ENCODE results near the gene CEP89.
"Not testable (repeated sequence)": the region's sequence is repeated elsewhere in the genome, so short reads cannot be mapped to it uniquely, and the experiment has no call there.

The CEP89 gene

GRCh38 chr19:32877323-32877912, 94.3 kb downstream of the CEP89 start:
- intact Hi-C loops (cut with micrococcal nuclease): no loop called here
- Mint-ChIP-seq H3K9me3 (no peaks in the 10 kb centered on the region), H3K4me1 (ENCODE audit: low read depth) (no peaks in the 10 kb centered on the region), H3K27me3 (no peaks in the 10 kb centered on the region), H3K4me3 (no peak overlapping the region), H3K27ac (no peak overlapping the region), H3K36me3 (ENCODE audit: low read depth) (peaks cover 33% of the 10 kb centered on the region)

- no peak overlapping the region for H3K27ac Mint-ChIP-seq
- peaks cover 32% of the 10 kb centered on the region for H3K36me3 Mint-ChIP-seq (ENCODE audit: low read depth)
- H3K9me3 Mint-ChIP-seq: no peaks in the 10 kb centered on the region
- H3K4me1 Mint-ChIP-seq (ENCODE audit: low read depth): no peaks in the 10 kb centered on the region
- H3K4me3 Mint-ChIP-seq: no peak overlapping the region
- intact Hi-C loops (cut with micrococcal nuclease): no loop called here
- no peaks in the 10 kb centered on the region for H3K27me3 Mint-ChIP-seq
Observed at GRCh38 chr19:32876919-32877285, 94.9 kb downstream of the CEP89 start.

- Mint-ChIP-seq H3K27ac (no peak overlapping the region), H3K4me1 (ENCODE audit: low read depth) (no peaks in the 10 kb centered on the region), H3K4me3 (no peak overlapping the region), H3K36me3 (ENCODE audit: low read depth) (peaks cover 27% of the 10 kb centered on the region), H3K27me3 (no peaks in the 10 kb centered on the region), H3K9me3 (no peaks in the 10 kb centered on the region)
- intact Hi-C loops (cut with micrococcal nuclease): no loop called here
Observed at GRCh38 chr19:32876236-32876918, 95.4 kb downstream of the CEP89 start.

- no peaks in the 10 kb centered on the region for H3K9me3 Mint-ChIP-seq
- H3K4me3 Mint-ChIP-seq: no peak overlapping the region
- no peaks in the 10 kb centered on the region for H3K27me3 Mint-ChIP-seq
- H3K36me3 Mint-ChIP-seq (ENCODE audit: low read depth): peaks cover 23% of the 10 kb centered on the region
- no peaks in the 10 kb centered on the region for H3K4me1 Mint-ChIP-seq (ENCODE audit: low read depth)
- H3K27ac Mint-ChIP-seq: no peak overlapping the region
- intact Hi-C loops (cut with micrococcal nuclease): no loop called here
Observed at GRCh38 chr19:32875428-32875827, 96.3 kb downstream of the CEP89 start.

GRCh38 chr19:32874605-32875004, 97.2 kb downstream of the CEP89 start:
- H3K27me3 Mint-ChIP-seq: no peaks in the 10 kb centered on the region
- H3K4me3 Mint-ChIP-seq: no peak overlapping the region
- no peaks in the 10 kb centered on the region for H3K4me1 Mint-ChIP-seq (ENCODE audit: low read depth)
- intact Hi-C loops (cut with micrococcal nuclease): no loop called here
- H3K9me3 Mint-ChIP-seq: no peaks in the 10 kb centered on the region
- H3K27ac Mint-ChIP-seq: no peak overlapping the region
- peaks cover 19% of the 10 kb centered on the region for H3K36me3 Mint-ChIP-seq (ENCODE audit: low read depth)

- H3K4me1 Mint-ChIP-seq (ENCODE audit: low read depth): no peaks in the 10 kb centered on the region
- H3K9me3 Mint-ChIP-seq: no peaks in the 10 kb centered on the region
- H3K27ac Mint-ChIP-seq: no peak overlapping the region
- no peaks in the 10 kb centered on the region for H3K27me3 Mint-ChIP-seq
- intact Hi-C loops (cut with micrococcal nuclease): no loop called here
- no peak overlapping the region for H3K4me3 Mint-ChIP-seq
- peaks cover 7% of the 10 kb centered on the region for H3K36me3 Mint-ChIP-seq (ENCODE audit: low read depth)
Observed at GRCh38 chr19:32873247-32873959, 98.4 kb downstream of the CEP89 start.

GRCh38 chr19:32872391-32872790, 99.4 kb downstream of the CEP89 start:
- Mint-ChIP-seq H3K27me3 (no peaks in the 10 kb centered on the region), H3K4me3 (no peak overlapping the region), H3K4me1 (ENCODE audit: low read depth) (no peaks in the 10 kb centered on the region), H3K9me3 (no peaks in the 10 kb centered on the region), H3K36me3 (ENCODE audit: low read depth) (no peaks in the 10 kb centered on the region), H3K27ac (no peak overlapping the region)
- intact Hi-C loops (cut with micrococcal nuclease): no loop called here

- no peak overlapping the region for H3K4me3 Mint-ChIP-seq
- no peaks in the 10 kb centered on the region for H3K4me1 Mint-ChIP-seq (ENCODE audit: low read depth)
- intact Hi-C loops (cut with micrococcal nuclease): no loop called here
- H3K9me3 Mint-ChIP-seq: no peaks in the 10 kb centered on the region
- no peak overlapping the region for H3K27ac Mint-ChIP-seq
- no peaks in the 10 kb centered on the region for H3K36me3 Mint-ChIP-seq (ENCODE audit: low read depth)
- H3K27me3 Mint-ChIP-seq: no peaks in the 10 kb centered on the region
Observed at GRCh38 chr19:32870981-32871451, 100.7 kb downstream of the CEP89 start.

- Mint-ChIP-seq H3K9me3 (no peaks in the 10 kb centered on the region), H3K27ac (no peak overlapping the region), H3K27me3 (no peaks in the 10 kb centered on the region), H3K4me1 (ENCODE audit: low read depth) (no peaks in the 10 kb centered on the region), H3K36me3 (ENCODE audit: low read depth) (no peaks in the 10 kb centered on the region), H3K4me3 (no peak overlapping the region)
- intact Hi-C loops (cut with micrococcal nuclease): no loop called here
Observed at GRCh38 chr19:32869966-32870573, 101.7 kb downstream of the CEP89 start.

GRCh38 chr19:32869369-32869965, 102.3 kb downstream of the CEP89 start, which contains the start of gene SLC7A9:
Gene SLC7A9, minus strand, starts transcription at chr19:32869767. Its CDS starts 1,233 bp downstream, at chr19:32868534.
- no peak within 1 kb of the TSS for H3K4me3 Mint-ChIP-seq
- H3K4me1 Mint-ChIP-seq (ENCODE audit: low read depth): no peaks in the 10 kb centered on the region
- intact Hi-C loops (cut with micrococcal nuclease): no loop called here
- H3K27ac Mint-ChIP-seq: no peak within 1 kb of the TSS
- no peaks in the 10 kb centered on the region for H3K9me3 Mint-ChIP-seq
- H3K36me3 Mint-ChIP-seq (ENCODE audit: low read depth): no peaks in the 10 kb centered on the region
- H3K27me3 Mint-ChIP-seq: no peaks in the 10 kb centered on the region

GRCh38 chr19:32868206-32868950, 103.4 kb downstream of the CEP89 start:
- intact Hi-C loops (cut with micrococcal nuclease): no loop called here
- no peak overlapping the region for H3K27ac Mint-ChIP-seq
- no peak overlapping the region for H3K4me3 Mint-ChIP-seq
- no peaks in the 10 kb centered on the region for H3K27me3 Mint-ChIP-seq
- no peaks in the 10 kb centered on the region for H3K4me1 Mint-ChIP-seq (ENCODE audit: low read depth)
- H3K9me3 Mint-ChIP-seq: no peaks in the 10 kb centered on the region
- no peaks in the 10 kb centered on the region for H3K36me3 Mint-ChIP-seq (ENCODE audit: low read depth)

- intact Hi-C loops (cut with micrococcal nuclease); H3K27me3 Mint-ChIP-seq; H3K4me1 Mint-ChIP-seq (ENCODE audit: low read depth); H3K36me3 Mint-ChIP-seq (ENCODE audit: low read depth); H3K4me3 Mint-ChIP-seq; H3K27ac Mint-ChIP-seq; H3K9me3 Mint-ChIP-seq: not testable (repeated sequence)
Observed at GRCh38 chr19:32867436-32867835, 104.3 kb downstream of the CEP89 start.

GRCh38 chr19:32866564-32867265, 105.0 kb downstream of the CEP89 start:
- no peak overlapping the region for H3K4me3 Mint-ChIP-seq
- no peaks in the 10 kb centered on the region for H3K36me3 Mint-ChIP-seq (ENCODE audit: low read depth)
- H3K27me3 Mint-ChIP-seq: no peaks in the 10 kb centered on the region
- no peak overlapping the region for H3K27ac Mint-ChIP-seq
- intact Hi-C loops (cut with micrococcal nuclease): no loop called here
- H3K4me1 Mint-ChIP-seq (ENCODE audit: low read depth): no peaks in the 10 kb centered on the region
- H3K9me3 Mint-ChIP-seq: no peaks in the 10 kb centered on the region
